A673 (cell line): ENCODE results near the gene COLEC12. TPM values are rescaled to one million over a fixed set of nuclear protein-coding genes. Genes with fewer than 3 reads are reported as not detected.

Experiments
- BruUV-seq: library from RNA; stranded (reverse); fragments of 400-500 nt; replicated peaks from 2 replicates; lab custom pipeline; 2021; lab: Mats Ljungman, UMichigan
- CTCF ChIA-PET: fragments of 300-600 bp; sonication (Branson Sonifier 250); formaldehyde crosslinking; loops from one replicate; lab custom pipeline; 2022; ENCODE audit warnings: antibody characterized with exemption; lab: Charles Lee
- POLR2A ChIA-PET: fragments of 300-600 bp; sonication (Branson Sonifier 250); formaldehyde crosslinking; loops from one replicate; lab custom pipeline; 2022; ENCODE audit warnings: antibody characterized with exemption; ENCODE audit not compliant: low non-redundant PET; lab: Charles Lee
- DNase-seq: peaks from one replicate; pipeline ENCODE4 v3.0.0-alpha.2; 2015; ENCODE audit warnings: low spot score
- H3K27ac ChIP-seq: fragments of 200-600 bp; sonication (generic); 2 replicates; pipeline ENCODE4 v1.5.1; 2016; ENCODE audit warnings: mixed run types, low read depth, mild to moderate bottlenecking, mixed read lengths, antibody characterized with exemption, low read length; ENCODE audit not compliant: poor library complexity, severe bottlenecking
- H3K27me3 ChIP-seq: fragments of 200-600 bp; sonication (generic); replicated peaks from 2 replicates; pipeline ENCODE4 v1.6.1; 2017; ENCODE audit warnings: mixed run types, low read depth, mild to moderate bottlenecking, mixed read lengths, antibody characterized with exemption, low read length; ENCODE audit not compliant: insufficient read depth, poor library complexity
- H3K36me3 ChIP-seq: fragments of 200-600 bp; sonication (generic); 2 replicates; pipeline ENCODE4 v1.6.1; 2016; ENCODE audit warnings: mixed run types, mild to moderate bottlenecking, mixed read lengths, antibody characterized with exemption, low read length; ENCODE audit not compliant: insufficient read depth, poor library complexity, severe bottlenecking
- H3K4me1 ChIP-seq: fragments of 200-600 bp; sonication (generic); 2 replicates; pipeline ENCODE4 v1.6.1; 2017; ENCODE audit warnings: mixed run types, mild to moderate bottlenecking, mixed read lengths, antibody characterized with exemption, low read length; ENCODE audit not compliant: insufficient read depth, poor library complexity, severe bottlenecking
- H3K4me3 ChIP-seq: fragments of 200-600 bp; sonication (generic); 2 replicates; pipeline ENCODE4 v1.5.1; 2016; ENCODE audit warnings: low read depth, mixed run types, mild to moderate bottlenecking, mixed read lengths, low read length; ENCODE audit not compliant: poor library complexity, severe bottlenecking
- H3K9me3 ChIP-seq: fragments of 200-600 bp; sonication (generic); 2 replicates; pipeline ENCODE4 v1.6.1; 2016; ENCODE audit warnings: mixed run types, low read depth, mild to moderate bottlenecking, mixed read lengths, antibody characterized with exemption, low read length; ENCODE audit not compliant: poor library complexity, severe bottlenecking
- EZH2 ChIP-seq: fragments of 200-600 bp; sonication (generic); IDR thresholded peaks from 2 replicates; pipeline ENCODE4 v1.6.1; 2017; ENCODE audit warnings: borderline replicate concordance, low read depth, mild to moderate bottlenecking, mixed read lengths, antibody characterized with exemption, low read length; ENCODE audit not compliant: poor library complexity, severe bottlenecking
- intact Hi-C: fragments of 100-400 bp; cut with micrococcal nuclease; formaldehyde crosslinking; loops from one replicate; pipeline ENCODE4 v1.10.0; 2022; ENCODE audit not compliant: unreplicated experiment
- total RNA-seq: library from RNA; stranded (reverse); gene quantifications from 2 replicates; pipeline ENCODE4 v1.2.3, GENCODE V29; 2021
- TF ChIP-seq, protein P1 (sequence below): fragments of 300-800, 200-600 bp; sonication (generic); conservative IDR thresholded peaks from 2 replicates; pipeline ENCODE4 v1.5.1; 2017; ENCODE audit warnings: low read depth, mild to moderate bottlenecking, antibody characterized with exemption, low read length, moderate library complexity, mixed read lengths

Gene COLEC12
- total RNA-seq, 1 experiment from 2014 or later: 0.86 TPM

DNA sequence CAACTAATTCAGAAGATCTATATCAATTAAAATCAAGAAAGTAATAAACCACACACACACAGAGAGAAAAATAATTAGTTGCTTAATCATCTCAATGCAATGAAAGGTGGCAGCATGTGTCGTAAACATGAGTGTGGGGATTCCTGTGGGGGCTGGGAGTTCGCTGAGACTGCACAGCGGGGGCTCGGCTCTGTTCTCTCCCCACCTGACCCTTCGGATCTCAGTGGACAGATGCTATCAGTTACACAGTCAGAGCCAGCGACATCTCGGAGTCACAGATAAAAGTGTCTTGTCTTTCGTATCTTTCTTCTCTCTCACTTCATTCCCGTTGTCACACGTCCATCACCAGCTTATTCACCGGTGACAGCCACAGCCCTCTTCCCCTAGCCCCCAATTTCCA is 37.1 kb downstream of the COLEC12 start:
- no peak for TF ChIP-seq EZH2
- TF ChIP-seq, protein P1, sequence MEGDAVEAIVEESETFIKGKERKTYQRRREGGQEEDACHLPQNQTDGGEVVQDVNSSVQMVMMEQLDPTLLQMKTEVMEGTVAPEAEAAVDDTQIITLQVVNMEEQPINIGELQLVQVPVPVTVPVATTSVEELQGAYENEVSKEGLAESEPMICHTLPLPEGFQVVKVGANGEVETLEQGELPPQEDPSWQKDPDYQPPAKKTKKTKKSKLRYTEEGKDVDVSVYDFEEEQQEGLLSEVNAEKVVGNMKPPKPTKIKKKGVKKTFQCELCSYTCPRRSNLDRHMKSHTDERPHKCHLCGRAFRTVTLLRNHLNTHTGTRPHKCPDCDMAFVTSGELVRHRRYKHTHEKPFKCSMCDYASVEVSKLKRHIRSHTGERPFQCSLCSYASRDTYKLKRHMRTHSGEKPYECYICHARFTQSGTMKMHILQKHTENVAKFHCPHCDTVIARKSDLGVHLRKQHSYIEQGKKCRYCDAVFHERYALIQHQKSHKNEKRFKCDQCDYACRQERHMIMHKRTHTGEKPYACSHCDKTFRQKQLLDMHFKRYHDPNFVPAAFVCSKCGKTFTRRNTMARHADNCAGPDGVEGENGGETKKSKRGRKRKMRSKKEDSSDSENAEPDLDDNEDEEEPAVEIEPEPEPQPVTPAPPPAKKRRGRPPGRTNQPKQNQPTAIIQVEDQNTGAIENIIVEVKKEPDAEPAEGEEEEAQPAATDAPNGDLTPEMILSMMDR: no peak
- POLR2A ChIA-PET: no interaction called here
- intact Hi-C loops: no loop called here
- CTCF ChIA-PET: no interaction called here
- H3K27ac ChIP-seq: no peak overlapping the region
- BruUV-seq: no TSS peak
- no peaks in the 10 kb centered on the region for H3K9me3 ChIP-seq
- no peaks in the 10 kb centered on the region for H3K36me3 ChIP-seq
- H3K4me1 ChIP-seq: peaks cover 11% of the 10 kb centered on the region
- no peak overlapping the region for H3K4me3 ChIP-seq
- no peaks in the 10 kb centered on the region for H3K27me3 ChIP-seq
- no peak for DNase-seq

DNA sequence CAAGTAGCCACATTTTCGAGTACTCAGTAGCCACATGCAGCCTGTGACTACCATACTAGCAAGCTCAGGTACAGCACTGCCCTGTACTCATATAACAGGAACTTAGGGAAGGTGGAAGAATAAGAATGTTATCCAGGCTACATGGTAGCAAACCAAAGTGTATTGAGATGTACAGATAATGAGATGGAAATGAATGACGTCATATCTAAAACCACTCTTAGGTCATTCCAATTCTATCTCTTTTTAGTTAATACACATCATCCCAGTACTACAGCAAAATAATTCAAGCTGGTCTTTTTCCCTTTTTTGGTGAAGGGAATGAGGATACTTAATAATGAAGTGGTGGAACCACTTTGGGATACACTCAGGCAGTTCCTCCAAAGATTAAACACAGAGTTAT is 38.7 kb downstream of the COLEC12 start:
- ChIA-PET CTCF (no interaction called here), POLR2A (no interaction called here)
- intact Hi-C loops: no loop called here
- TF ChIP-seq, protein P1: no peak
- H3K9me3 ChIP-seq: no peaks in the 10 kb centered on the region
- H3K4me1 ChIP-seq: peaks cover 27% of the 10 kb centered on the region
- no TSS peak for BruUV-seq
- no peak for DNase-seq
- no peak overlapping the region for H3K27ac ChIP-seq
- no peaks in the 10 kb centered on the region for H3K27me3 ChIP-seq
- H3K36me3 ChIP-seq: no peaks in the 10 kb centered on the region
- no peak overlapping the region for H3K4me3 ChIP-seq

DNA sequence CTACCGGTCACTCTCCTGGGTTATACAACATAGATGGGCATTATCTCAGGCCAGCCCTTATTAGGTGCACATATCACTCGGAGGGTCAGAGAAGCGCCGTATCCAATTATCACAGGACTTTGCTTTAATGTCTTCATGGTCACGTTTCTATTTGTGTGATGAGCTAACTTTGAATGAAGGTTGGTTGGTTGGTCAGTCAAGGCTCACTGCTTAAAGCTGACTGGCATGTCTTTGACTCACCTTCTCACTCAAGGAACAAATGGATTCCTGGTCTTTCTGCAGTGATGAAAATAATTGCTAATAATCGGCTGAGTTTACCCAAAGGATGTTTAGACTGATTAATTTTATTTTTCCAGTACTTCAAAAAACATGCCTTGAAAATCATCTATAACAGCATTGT is 39.7 kb downstream of the COLEC12 start:
- Histone ChIP-seq H3K36me3 (no peaks in the 10 kb centered on the region), H3K4me3 (no peak overlapping the region), H3K27me3 (no peaks in the 10 kb centered on the region), H3K4me1 (peaks cover 37% of the 10 kb centered on the region), H3K27ac (no peak overlapping the region), H3K9me3 (no peaks in the 10 kb centered on the region)
- no TSS peak for BruUV-seq
- ChIA-PET CTCF (no interaction called here), POLR2A (no interaction called here)
- intact Hi-C loops: no loop called here
- DNase-seq: no peak
- TF ChIP-seq, protein P1: no peak
- TF ChIP-seq EZH2: no peak
